Gastrocnemius medialis (tissue), 4 donors: ENCODE results near the gene SMAD3. TPM values are rescaled to one million over a fixed set of nuclear protein-coding genes. Genes with fewer than 3 reads are reported as not detected.

Experiments used
- ATAC-seq, 2 donors: fragments of 150-250 bp; one replicate each; pipeline ENCODE4 v1.9.1; 2016
- DNase-seq, 2 donors: peaks; one replicate each; pipeline ENCODE4 v3.0.0-alpha.2; 2019
- H3K27ac ChIP-seq, 4 donors: fragments of 200-600 bp; sonication (generic); 1 replicate in 1 of 4; 2 replicates in 3 of 4; pipeline ENCODE4 v1.5.1; 2016 to 2018; ENCODE audit warnings: mild to moderate bottlenecking in 2 of 4, moderate library complexity in 1 of 4
- H3K27me3 ChIP-seq, 3 donors: fragments of 200-600 bp; sonication (generic) in 2 of 3; 1 replicate in 1 of 3; 2 replicates in 2 of 3; pipeline versions ENCODE4 v1.5.1 to v1.6.0; 2016 to 2019; ENCODE audit warnings: mild to moderate bottlenecking in 1 of 3, moderate library complexity in 1 of 3
- H3K36me3 ChIP-seq, 2 donors: fragments of 200-600 bp; sonication (generic) in 1 of 2; one replicate each; pipeline ENCODE4 v1.5.1; 2017 to 2018
- H3K4me1 ChIP-seq, 2 donors: fragments of 200-600 bp; sonication (generic) in 1 of 2; one replicate each; pipeline ENCODE4 v1.5.1; 2016 to 2017; ENCODE audit warnings: mild to moderate bottlenecking in 2 of 2
- H3K4me3 ChIP-seq, 4 donors: fragments of 200-600 bp; sonication (generic) in 3 of 4; 1 replicate in 1 of 4; 2 replicates in 3 of 4; pipeline ENCODE4 v1.5.1; 2016 to 2019; ENCODE audit warnings: mild to moderate bottlenecking in 2 of 4
- H3K9me3 ChIP-seq, 3 donors: fragments of 200-600 bp; sonication (generic) in 2 of 3; 1 replicate in 1 of 3; 2 replicates in 2 of 3; pipeline ENCODE4 v1.5.1; 2016 to 2019
- CTCF ChIP-seq, 5 experiments: fragments of 450-650 bp in 3 of 5; fragments of 200-600 bp in 2 of 5; sonication (generic) in 2 of 5; IDR thresholded peaks in 4 of 5; conservative IDR thresholded peaks in 1 of 5; 1 replicate in 4 of 5; 2 replicates in 1 of 5; pipeline ENCODE4 v1.5.1; 2016 to 2019; ENCODE audit warnings: antibody characterized with exemption in 5 of 5, mild to moderate bottlenecking in 3 of 5, moderate library complexity in 3 of 5
- POLR2A ChIP-seq, 2 donors: fragments of 450-650 bp; IDR thresholded peaks; one replicate each; pipeline ENCODE4 v1.6.1; 2017; ENCODE audit warnings: antibody characterized with exemption in 2 of 2, mild to moderate bottlenecking in 2 of 2, moderate library complexity in 2 of 2
- in situ Hi-C, 4 donors: fragments of 200-750 bp; cut with MboI; loops; one replicate each; pipeline versions ENCODE4 v1.15.0 to v1.8.0; 2017; ENCODE audit warnings: low sequenced_read_pairs in 4 of 4
- intact Hi-C: fragments of 100-400 bp; cut with DNase I; formaldehyde crosslinking; loops from one replicate; pipeline ENCODE4 v1.15.1; 2023; ENCODE audit warnings: low total_unique reads
- total RNA-seq, 4 donors: library from RNA; depleted of rRNA; stranded (reverse); fragments of >200 nt; gene quantifications; one replicate each; pipeline versions ENCODE4 v1.1.0 to v1.2.3, GENCODE V29; 2016

SMAD3 gene
- total RNA-seq, 4 donors from 2014 or later: 15.9 to 61.7 (median 26.3) TPM

DNA sequence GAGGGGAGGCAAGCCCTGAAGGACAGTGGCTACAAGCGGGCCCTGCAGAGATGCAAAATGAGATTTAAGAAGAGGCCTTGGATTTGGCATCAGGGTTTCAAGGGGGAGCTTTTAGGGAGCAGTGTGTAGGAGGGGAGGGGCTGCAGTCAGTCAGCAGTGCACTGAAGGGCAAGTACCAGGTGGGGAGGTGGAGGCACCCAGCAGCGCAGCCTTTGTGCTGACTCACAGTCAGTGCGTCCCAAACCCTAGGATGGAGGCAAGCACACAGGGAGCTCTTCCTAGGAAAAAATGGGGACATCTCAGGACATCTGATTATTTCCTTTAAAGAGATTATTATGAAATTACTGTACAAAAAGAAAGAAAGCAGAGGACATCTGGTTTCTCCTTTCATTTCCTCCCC, 109.0 kb downstream of the SMAD3 start:
- Histone ChIP-seq H3K36me3 (peaks cover 0 to 6% of the 10 kb centered on the region in 2 donors), H3K9me3 (no peaks in the 10 kb centered on the region), H3K27ac (peak overlapping the region; percentile 85 to 99 (median 95)), H3K4me3 (no peak overlapping the region), H3K4me1 (peaks cover 66 to 85% of the 10 kb centered on the region in 2 donors), H3K27me3 (no peaks in the 10 kb centered on the region)
- no peak for TF ChIP-seq CTCF (IDR thresholded peaks at IDR 0.05 in 4 of 5, conservative IDR thresholded peaks at IDR 0.05 in 1 of 5)
- no peak for TF ChIP-seq POLR2A (IDR thresholded peaks at IDR 0.05)
- intact Hi-C loops: no loop called here
- ATAC-seq (no peak), DNase-seq (no peak)
- in situ Hi-C loops: no loop called here

DNA sequence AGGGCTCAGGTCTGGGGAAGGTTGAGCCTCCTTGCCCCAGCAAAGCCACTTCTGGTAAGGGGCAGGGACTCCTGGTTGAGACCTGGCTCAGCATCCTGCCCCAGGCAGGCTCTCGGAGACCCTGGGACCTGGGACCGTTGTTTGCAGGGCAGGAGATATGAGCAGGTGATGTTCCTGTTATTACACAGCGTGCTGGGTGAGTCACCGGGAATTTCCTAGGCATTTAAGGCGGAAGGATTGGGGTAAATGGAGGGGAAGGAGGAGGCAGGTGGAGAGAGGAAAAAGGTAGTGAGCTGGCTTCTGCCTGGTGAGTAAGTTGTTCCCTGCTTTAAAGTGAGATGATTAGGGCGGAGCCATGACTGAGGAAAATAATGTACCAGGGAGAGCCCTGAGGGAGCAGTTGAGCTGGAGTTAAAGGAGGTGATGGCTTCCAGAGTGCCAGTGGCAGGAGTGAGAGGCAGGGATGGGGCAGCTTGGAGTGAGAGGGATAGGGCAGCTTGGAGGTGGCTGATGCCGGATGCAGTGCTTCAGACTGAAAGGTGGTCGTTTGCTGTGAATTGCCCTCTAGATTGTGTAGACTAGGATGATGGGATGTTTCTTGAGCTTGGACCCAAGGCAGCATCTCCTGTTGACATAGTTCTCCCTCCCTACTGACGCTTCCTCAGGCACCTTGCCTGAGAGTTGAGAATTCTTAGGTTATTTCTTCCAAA, 109.6 kb downstream of the SMAD3 start:
- no peak for TF ChIP-seq POLR2A (IDR thresholded peaks at IDR 0.05)
- no peak for TF ChIP-seq CTCF (IDR thresholded peaks at IDR 0.05 in 4 of 5, conservative IDR thresholded peaks at IDR 0.05 in 1 of 5)
- H3K27me3 ChIP-seq: no peaks in the 10 kb centered on the region
- peaks cover 61 to 81% of the 10 kb centered on the region in 2 donors for H3K4me1 ChIP-seq
- H3K27ac ChIP-seq: peak overlapping the region; percentile 85 to 99 (median 95)
- in situ Hi-C loops (no loop called here), intact Hi-C loops (no loop called here)
- H3K9me3 ChIP-seq: no peaks in the 10 kb centered on the region
- peak; percentile 39 to 63 for ATAC-seq
- peak in 1 of 2 donors; percentile 39 for DNase-seq
- H3K36me3 ChIP-seq: peaks cover 0 to 6% of the 10 kb centered on the region in 2 donors
- H3K4me3 ChIP-seq: no peak overlapping the region

DNA sequence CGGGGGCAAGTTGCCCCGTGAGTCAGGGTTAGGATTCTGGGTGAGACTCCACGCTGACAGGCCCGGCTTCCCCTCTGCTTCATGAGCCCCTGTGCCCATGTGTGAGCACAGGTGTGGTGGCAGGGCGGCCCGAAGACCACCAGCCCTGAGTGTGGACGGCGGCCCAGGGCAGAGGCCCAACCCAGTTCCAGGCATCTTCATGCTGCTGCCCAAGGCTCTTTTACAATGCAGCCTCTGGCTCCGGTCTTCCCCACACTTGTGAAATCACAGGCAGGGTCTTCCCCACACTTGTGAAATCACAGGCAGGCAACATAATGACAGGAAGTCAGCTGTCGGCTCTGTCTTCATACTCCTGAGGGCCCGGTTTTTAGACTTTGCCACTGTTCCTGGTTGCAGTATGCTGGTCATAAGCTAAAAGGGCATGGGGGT, 110.3 kb downstream of the SMAD3 start:
- Histone ChIP-seq H3K27me3 (no peaks in the 10 kb centered on the region), H3K27ac (peak overlapping the region; percentile 85 to 99 (median 95)), H3K4me1 (peaks cover 54 to 75% of the 10 kb centered on the region in 2 donors), H3K4me3 (no peak overlapping the region), H3K9me3 (no peaks in the 10 kb centered on the region), H3K36me3 (peaks cover 0 to 6% of the 10 kb centered on the region in 2 donors)
- intact Hi-C loops (no loop called here), in situ Hi-C loops (no loop called here)
- TF ChIP-seq POLR2A (IDR thresholded peaks at IDR 0.05) (peak in 1 of 2 donors; percentile 5), CTCF (IDR thresholded peaks at IDR 0.05 in 4 of 5, conservative IDR thresholded peaks at IDR 0.05 in 1 of 5) (no peak)
- DNase-seq: peak in 1 of 2 donors; percentile 78
- peak; percentile 38 to 55 for ATAC-seq

DNA sequence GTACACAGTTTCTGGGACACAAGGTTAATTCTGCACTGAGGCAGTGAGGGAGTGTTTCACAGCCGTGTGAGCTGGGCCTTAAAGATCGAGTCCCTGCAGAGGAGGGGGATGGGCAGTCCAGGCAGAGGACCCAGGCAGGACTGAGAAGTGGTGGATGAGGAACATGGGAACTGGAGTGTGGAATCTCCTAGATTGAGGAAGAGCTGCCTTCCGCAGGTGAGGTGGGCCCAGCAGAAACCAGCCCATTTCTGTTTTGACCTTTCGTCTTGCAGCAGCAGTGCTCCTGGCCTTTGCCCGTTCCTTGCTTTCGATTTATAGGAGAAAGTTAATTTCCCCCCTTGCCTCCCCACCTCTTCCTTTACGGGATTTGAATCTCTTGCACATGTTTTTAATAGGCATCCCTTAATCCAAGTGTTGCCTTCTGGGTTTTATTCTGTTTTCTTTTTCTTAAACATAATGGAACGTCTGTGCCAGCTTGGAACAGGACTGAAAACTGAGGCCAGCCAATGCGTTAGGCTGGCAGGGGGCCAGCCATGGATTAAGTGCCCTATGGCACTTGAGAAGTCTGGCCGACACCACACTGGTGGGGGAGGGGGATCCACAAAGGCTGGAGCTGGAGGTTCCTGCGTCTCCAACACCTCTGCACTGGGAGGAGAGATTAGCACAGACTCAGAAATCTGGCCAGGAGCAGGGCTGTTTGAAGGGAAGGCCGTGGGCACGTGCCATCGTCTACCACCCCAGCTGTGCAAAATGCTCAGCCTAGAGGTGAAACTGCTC, 111.0 kb downstream of the SMAD3 start:
- H3K27me3 ChIP-seq: no peaks in the 10 kb centered on the region
- in situ Hi-C loops: no loop called here
- no peak overlapping the region for H3K4me3 ChIP-seq
- H3K9me3 ChIP-seq: no peaks in the 10 kb centered on the region
- peaks cover 0 to 6% of the 10 kb centered on the region in 2 donors for H3K36me3 ChIP-seq
- peaks cover 47 to 68% of the 10 kb centered on the region in 2 donors for H3K4me1 ChIP-seq
- intact Hi-C loops: no loop called here
- TF ChIP-seq CTCF (IDR thresholded peaks at IDR 0.05 in 4 of 5, conservative IDR thresholded peaks at IDR 0.05 in 1 of 5): no peak
- peak in 1 of 2 donors; percentile 11 for TF ChIP-seq POLR2A (IDR thresholded peaks at IDR 0.05)
- ATAC-seq: peak; percentile 48 to 75
- H3K27ac ChIP-seq: peak overlapping the region; percentile 85 to 99 (median 95)
- peak in 1 of 2 donors; percentile 87 for DNase-seq
